Stimulated activated CD4-positive, alpha-beta T cell treated with anti-CD3 and anti-CD28 coated beads, Interleukin-4, amount 100 ng/mL, for 24 hours (primary cell): ENCODE data around the gene HARS2.
A peak's percentile ranks its signal among the peaks of the same experiment; 100 is the strongest.
"Not testable (repeated sequence)": the region's sequence is repeated elsewhere in the genome, so short reads cannot be mapped to it uniquely, and the experiment has no call there.

ENCODE experiments used
- DNase-seq: peaks from one replicate; pipeline ENCODE4 v3.0.0-alpha.2; 2020

HARS2 gene

GRCh38 chr5:140690941-140691924, at the start of gene HARS2, which contains the start of gene HARS1:
TSS of gene HARS2 (plus strand) at chr5:140691455. CDS start at chr5:140691649, 194 bp downstream.
TSS of gene HARS1 (minus strand) at chr5:140691370. CDS start at chr5:140691304, 66 bp downstream.
- peak; percentile 91 for DNase-seq

- no peak for DNase-seq
These were observed 49.5 kb upstream of the HARS2 start for GRCh38 chr5:140641716-140642115.

- no peak for DNase-seq
These were observed 48.5 kb upstream of the HARS2 start for GRCh38 chr5:140642718-140643117.

DNA sequence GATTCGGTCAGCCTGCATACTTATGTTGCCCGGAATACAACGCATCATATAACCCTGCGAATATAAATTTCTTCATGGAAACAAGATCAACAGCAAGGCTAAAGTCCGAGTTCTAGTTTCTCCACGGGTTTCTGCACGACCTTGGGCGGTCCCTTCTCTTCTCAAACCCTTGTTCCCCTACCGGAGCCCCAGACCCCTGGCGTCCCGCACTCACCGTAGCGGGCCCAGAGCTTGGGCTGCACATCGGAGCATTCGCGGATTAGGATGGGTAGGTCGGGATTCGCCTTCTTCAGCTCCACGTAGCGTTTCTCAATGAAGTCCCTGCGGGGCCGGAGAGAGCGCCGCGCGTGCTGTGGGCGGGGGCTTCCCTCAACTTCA, 44.2 kb upstream of the HARS2 start:
- no peak for DNase-seq

GRCh38 chr5:140658870-140659269, 32.4 kb upstream of the HARS2 start:
- DNase-seq, result no peak

GRCh38 chr5:140660371-140660770, 30.9 kb upstream of the HARS2 start:
- DNase-seq, result not testable (repeated sequence)

DNA sequence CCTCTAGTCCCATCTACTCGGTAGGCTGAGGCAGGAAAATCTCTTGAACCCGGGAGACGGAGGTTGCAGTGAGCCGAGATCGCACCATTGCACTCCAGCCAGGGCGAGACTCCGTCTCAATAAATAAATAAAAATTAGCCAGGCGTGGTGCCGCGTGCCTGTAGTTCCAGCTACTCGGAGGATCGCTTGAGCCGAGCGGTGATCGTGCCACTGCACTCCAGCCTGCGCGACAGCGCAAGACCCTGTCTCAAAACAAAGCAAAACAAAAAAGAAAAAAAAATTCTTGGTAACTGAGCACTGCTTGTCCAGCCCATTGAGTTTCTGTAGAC, 27.3 kb upstream of the HARS2 start:
- DNase-seq, result no peak

- DNase-seq, result peak; percentile 97
These were observed 26.7 kb upstream of the HARS2 start, which contains the start of gene WDR55 for GRCh38 chr5:140664359-140665119. TSS of gene WDR55 (plus strand) at chr5:140664904. CDS start at chr5:140664913, 9 bp downstream.

DNA sequence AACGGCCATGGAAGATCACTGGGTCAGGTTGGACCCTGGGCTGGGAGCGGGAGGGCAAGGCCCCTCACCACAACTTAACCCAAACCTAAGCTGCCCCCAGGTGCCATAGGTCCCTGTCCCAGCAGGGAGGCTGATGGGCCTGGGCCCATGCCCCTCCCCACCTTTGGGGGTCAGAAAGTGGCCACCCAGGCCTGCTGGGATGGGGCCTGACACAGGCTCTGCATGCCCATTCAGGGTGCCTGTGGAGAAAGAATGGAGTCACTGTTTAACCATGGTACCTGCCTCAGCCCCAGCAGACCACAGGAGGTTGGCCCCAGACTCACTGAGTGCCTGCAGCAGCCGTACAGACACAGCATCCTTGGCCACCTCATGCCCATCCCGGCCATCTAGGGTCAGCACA, 20.2 kb upstream of the HARS2 start:
- DNase-seq, result not testable (repeated sequence)

DNA sequence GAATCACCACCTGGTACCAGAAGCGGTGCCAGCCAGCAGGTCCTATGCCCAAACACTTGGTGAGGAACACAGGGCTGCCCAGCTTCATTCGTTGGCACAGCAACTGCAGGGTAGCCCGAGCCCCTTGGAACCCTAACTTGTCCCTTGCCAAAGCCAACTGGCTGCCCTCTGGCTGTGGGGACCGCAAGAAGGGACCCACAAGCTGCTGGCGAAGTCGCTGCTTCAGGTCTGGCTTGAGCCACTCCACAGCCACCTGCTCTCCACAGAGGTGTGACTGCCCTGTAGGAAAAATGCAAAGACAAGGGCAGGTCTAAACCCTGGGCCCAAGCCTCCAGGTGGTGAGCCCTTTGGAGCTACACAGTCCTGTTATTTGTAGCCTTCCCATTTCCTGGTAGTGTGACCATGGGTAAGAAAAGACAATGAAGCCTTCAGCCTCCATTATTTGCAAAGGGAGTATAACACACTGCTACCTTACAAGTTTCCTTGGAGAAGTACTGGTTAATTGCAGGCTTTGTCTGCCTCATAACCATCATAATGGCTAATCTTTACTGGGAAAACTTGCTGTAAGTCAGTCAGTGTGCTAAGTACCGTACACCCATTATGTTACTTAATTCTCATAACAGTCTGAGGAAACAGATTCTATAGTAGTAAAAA, 19.7 kb upstream of the HARS2 start:
- no peak for DNase-seq

DNA sequence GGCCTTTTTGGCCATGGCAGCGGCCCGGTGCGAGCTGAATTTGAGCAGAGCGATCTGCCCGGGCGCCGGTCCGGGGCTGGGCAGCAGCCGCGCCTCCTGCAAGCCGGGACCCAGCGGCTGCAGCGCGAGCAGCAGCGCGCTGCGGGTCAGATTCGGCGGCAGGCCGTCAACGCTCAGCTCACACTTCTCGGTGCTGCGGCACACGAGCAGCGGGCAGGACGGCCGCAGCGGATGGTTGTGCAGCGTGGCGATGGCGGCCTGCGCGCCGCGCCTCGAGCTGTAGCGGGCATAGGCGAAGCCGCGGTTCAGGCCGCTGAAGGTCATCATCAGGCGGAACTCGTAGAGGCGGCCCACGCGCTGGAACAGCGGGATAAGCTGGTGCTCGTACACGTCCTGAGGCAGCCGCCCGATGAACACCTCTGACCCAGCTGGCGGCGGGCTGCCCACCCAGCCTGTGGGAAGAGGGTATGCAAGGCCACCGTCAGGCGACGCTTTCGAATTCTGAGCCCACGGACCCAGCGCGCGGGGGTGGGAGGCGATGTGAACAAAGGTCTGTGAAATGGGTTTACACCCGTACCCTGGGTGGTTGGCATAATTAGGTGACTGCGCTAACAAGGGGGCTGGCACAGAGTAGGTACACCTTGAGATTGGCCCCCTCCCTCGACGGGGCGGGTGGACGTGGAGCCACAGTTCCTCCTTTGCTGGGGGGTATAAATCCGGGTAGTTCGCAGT, 18.6 kb upstream of the HARS2 start:
- no peak for DNase-seq

DNA sequence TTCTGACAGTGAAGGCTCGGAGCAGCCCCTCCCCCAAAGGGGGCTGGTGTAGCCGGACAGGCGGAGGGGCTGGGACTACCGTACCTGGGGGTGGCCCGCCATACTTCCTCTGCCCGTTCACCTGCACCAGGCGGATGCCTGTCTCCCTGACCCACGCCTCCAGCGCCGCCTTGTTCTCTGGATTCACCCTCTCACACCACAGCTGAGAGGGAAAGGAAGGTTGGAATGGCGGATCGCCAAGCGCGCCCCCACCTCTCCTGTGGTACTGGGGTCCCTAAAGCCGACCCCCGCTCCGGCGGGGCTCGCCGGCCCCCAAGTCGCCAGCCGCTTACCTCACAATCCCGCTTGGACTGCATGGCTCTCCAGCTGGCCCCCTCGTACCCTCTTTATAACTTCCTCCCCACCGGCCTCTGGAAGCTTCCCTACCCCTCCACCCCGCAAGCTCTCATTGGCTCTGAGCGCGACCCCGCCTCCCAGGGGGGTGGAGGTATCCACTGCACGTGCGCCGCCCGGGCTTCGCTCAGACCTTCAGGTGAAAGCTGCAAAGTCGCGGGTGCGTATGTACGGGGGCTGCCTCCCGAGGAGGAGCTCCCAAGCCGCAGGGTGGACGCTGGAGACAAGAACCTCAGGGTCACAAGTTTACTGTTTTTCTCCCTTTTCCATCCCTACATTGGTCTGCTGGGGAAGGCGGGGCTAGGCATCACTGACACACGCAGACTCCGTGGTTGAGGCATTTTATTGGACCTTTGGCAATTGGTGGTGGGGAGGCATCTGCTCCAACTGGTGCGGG, 17.9 kb upstream of the HARS2 start, which contains the start of gene DND1:
Gene DND1 (minus strand): TSS at position 390 of the 790 bp plus-strand sequence. CDS start 34 bp downstream, at position 356.
- DNase-seq, result no peak

DNA sequence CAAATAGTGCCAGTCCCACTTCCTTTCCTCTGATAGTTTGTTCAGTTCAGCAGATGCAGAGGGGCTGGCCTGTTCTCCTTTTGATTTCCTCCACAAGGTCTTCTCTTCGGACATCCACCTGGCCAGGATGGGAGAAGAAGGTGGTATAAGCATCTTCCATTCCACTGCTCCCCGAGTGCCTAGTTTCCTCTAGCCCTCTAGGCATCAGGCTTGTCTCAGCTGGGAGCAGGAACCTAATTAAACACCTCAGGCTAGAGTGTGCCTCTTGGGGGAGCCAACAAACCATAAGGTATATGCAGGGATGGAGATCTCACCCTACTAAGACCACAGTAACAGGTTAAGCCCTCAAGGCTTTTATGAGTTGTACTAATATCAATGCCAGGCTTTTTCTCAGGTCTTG, 17.0 kb upstream of the HARS2 start:
- DNase-seq, result no peak

DNA sequence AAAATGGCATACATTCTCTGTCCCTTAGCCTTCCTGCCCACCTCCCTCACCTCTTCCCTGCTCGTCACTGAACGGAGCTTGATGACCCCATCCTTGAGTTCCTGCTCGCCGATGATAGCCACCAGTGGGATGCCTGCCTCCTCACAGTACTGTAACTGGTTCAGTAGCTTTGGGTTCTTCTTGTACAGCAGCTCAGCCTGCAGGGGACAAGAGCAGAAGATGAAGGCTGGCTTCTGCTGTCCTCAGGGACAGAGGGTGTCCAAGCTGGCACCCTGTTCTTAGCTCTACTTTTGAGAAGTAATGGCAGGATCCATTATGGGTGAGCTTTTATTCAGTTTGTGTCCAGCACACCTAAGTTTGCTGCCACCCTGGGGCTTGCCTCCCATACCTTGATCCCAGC, 16.6 kb upstream of the HARS2 start:
- DNase-seq, result no peak

DNA sequence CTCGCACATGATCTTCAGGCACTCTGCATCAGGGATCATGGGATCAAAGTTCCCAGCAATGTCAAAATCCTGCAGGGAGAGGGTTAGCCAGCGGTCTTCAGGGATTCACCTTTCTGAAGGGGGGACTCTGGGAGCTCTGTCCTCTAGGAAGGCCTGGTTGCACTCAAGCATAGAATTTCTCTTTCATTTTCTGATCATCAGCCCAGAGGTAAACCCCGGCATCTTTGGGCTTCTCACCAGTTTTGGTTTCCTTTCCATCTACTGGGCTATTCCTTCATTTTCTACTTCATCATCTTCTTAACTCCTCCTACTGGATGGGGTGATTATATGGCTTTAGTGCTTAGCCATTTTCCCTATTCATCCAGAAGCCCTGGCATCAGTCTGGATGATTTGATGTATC, 13.3 kb upstream of the HARS2 start:
- no peak for DNase-seq

GRCh38 chr5:140678993-140679392, 12.3 kb upstream of the HARS2 start:
- DNase-seq, result no peak

- DNase-seq, result no peak
These were observed 801 bp upstream of the HARS2 start for GRCh38 chr5:140690376-140690932.

- DNase-seq, result no peak
These were observed 3.0 kb downstream of the HARS2 start for GRCh38 chr5:140694276-140694675.

- no peak for DNase-seq
These were observed 5.7 kb downstream of the HARS2 start for GRCh38 chr5:140696891-140697492.
